ENCODE data around the gene PRTN3.
A peak's percentile ranks its signal among the peaks of the same experiment; 100 is the strongest.

The PRTN3 gene, protein sequence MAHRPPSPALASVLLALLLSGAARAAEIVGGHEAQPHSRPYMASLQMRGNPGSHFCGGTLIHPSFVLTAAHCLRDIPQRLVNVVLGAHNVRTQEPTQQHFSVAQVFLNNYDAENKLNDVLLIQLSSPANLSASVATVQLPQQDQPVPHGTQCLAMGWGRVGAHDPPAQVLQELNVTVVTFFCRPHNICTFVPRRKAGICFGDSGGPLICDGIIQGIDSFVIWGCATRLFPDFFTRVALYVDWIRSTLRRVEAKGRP

DNA sequence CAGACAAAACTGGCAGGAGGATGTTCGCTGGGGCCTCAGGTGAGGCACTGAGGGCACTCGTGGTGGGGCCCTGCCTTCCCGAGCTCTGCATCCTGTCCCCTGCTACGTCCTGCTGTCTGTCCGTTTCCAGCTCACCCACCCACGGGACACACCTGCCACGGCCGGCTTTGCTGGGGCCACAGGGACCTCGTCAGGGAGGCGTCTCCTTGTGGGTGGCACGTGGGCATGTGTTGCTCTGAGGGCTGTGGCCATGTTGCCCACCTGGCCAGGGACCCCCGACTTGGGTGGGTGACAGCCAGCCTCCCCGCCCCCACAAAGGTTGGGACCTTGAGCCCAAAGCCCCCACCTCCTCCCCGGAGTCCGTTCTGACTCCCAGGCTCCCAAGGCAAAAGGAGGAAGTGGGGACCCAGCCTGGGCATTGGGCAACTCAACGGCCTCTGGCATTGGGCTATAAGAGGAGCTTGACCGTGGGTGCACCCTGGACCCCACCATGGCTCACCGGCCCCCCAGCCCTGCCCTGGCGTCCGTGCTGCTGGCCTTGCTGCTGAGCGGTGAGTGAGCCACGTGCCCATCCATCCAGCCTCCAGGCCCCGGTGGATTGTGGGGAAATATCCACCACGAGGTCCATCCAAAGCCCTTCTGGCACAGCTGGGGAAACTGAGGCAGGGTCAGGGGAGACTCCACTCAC lies at the start of gene PRTN3:
Gene PRTN3, plus strand, starts transcription at position 481 of the 688 bp plus-strand sequence. Its CDS starts 10 bp downstream, at position 491.
- no peak for DNase-seq

DNA sequence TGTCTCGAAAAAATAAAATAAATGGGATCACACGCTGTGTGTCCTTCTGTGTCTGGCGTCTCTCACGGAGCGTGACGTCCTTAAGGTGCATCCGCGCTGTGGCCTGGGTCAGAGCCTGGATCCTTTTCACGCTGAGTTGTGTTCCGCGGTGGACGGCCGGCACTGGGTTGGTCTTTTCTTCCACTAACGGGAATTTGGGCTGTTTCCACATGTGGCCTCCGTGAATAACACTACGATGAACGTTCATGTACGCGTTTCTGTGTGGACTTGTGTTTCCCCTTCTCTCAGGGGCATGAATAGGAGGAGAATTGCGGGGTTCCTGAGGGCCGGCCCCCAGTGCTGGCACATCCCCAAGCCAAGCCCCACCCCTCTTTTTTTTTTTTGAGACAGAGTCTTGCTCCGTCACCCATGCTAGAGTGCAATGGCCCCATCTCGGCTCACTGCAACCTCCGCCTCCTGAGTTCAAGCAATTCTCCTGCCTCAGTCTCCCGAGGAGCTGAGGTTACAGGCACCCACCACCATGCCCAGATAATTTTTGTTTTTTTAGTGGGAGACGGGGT lies 49.7 kb upstream of the PRTN3 start:
- DNase-seq, result no peak

DNA sequence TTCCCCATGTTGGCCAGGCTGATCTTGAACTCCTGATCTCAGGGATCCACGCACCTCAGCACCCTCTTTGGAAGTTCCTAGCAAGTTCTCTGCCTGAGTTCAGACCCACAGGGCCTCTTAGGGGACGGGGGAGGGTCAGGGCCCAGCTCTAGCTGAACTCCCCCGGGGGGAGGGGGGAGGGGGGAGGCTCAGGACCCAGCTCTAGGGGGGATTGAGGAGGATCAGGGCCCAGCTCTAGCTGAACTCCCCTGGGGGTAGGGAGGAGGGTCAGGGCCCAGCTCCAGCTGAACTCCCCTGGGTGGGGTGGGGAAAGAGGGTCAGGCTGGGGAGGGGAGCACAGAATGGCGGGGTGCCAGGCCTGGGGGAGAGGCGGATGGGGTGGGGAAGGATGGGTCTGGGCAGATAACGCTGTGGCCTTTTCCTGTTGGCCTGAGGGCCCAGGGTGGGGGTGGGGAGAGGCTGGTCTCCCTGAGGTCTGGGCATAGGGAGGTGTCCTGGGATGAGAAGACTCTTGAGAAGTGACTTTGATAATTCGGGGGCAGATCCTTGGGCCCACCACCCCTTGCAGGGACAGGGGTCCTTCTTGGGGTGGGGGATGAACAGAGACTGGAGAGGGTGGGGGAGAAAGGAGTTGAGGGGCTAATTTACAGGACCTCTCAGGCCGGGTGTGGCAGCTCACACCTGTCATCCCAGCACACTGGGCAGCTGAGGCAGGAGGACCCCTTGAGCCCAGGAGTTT lies 49.1 kb upstream of the PRTN3 start:
- DNase-seq, result no peak

DNA sequence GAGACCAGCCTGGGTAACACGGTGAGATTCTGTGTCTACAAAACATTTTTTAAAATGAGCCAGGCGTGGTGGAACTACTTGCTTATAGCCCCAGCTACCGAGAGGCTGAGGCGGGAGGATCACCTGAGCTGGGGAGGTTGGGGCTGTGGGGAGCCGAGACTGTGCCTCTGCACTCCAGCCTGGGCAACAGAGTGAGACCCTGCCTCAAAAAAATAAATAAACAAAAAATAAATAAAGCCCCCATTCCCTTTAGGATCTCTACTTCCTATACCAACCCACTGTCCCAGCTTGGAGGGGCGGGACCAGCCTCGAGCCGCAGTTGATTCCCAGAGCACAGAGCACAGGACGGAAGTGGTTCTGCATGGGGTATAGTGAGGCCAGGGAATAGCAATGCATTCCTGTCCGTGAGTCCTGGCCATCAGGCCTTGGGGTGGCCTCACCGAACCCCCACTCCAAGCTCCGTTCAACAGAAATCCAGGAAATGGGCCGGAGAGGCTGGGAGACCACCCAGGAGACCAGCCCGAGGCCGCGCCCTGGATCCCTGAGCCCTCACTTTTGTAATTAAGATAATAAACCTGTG lies 48.4 kb upstream of the PRTN3 start:
- DNase-seq, result no peak

DNA sequence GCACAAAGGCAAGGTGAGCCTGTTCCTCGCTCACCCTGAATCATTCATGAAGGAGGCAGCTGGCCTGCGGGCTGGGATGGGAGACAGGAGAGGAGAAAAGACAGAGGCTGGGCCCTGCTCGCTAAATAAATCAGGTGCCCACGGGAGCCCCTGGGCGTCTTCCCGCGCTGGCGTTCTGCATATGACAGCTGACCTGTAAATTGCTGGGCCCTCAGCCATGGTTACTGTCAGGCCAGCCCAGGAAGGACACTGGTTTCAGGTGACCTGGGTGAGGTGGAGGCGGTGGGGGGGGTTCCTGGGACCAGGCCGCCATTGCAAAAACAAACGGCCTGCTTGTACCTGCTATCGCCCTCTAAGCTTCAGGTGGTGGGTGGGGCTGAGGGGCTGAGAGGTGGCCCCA lies 47.0 kb upstream of the PRTN3 start:
- DNase-seq, result no peak

DNA sequence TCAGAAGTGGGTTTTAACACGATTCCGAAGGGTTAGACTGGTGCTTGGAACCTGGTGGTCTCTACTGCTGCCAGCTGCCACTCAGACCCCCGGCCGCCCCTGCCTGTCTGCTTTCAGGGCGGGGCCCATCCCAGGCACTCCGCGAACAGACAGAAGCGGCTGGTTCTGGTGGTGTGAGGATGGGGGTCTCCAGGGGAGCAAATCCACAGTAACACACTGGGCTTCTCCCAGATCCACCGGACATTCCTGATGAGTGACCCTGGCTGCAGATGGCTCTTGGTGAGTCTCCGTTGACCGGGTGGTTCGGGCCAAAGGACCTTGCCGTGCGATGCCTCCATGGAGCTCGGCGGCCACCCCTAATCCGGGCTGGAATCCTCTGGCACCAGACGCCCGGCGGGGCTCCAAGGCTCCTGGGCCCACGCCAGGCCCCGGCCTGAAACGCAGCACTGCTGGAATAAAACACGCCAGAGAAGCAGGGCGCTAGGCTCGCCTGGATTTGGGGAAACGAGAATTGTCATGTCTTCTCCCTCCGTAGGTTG lies 45.7 kb upstream of the PRTN3 start:
- no peak for DNase-seq

DNA sequence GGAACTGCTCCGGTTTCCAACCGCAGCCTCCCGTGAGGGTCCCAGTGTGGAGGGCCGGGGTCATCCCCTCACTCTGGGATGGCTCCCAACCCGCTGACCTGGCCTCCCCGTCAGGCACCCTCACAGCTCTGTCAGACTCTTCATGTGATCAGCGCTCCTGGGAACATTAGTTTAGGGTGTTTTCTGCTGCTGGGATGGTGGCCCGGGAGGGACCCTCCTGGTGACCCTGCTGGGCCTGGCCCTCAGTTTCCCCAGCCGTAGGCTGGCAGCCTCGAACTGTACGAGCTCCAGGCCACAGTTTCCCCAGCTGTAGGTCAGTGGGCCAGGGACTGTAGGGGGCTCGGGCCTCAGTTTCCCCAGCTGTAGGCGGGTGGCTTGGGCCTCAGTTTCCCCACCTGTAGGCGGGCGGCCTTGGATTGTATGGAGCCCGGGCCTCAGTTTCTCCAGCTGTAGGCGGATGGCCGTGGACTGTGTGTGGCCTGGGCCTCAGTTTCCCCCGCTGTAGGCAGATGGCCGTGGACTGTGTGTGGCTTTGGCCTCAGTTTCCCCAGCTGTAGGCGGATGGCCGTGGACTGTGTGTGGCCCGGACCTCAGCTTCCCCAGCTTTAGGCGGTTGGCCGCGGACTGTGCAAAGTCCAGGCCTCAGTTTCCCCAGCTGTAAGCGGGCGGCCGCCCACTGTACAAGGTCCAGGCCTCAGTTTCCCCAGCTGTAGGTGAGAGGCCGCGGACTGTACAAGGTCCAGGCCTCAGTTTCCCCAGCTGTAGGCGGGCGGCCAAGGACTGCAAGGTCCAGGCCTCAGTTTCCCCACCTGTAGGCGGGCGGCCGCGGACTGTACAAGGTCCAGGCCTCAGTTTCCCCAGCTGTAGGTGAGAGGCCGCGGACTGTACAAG lies 44.9 kb upstream of the PRTN3 start:
- no peak for DNase-seq

DNA sequence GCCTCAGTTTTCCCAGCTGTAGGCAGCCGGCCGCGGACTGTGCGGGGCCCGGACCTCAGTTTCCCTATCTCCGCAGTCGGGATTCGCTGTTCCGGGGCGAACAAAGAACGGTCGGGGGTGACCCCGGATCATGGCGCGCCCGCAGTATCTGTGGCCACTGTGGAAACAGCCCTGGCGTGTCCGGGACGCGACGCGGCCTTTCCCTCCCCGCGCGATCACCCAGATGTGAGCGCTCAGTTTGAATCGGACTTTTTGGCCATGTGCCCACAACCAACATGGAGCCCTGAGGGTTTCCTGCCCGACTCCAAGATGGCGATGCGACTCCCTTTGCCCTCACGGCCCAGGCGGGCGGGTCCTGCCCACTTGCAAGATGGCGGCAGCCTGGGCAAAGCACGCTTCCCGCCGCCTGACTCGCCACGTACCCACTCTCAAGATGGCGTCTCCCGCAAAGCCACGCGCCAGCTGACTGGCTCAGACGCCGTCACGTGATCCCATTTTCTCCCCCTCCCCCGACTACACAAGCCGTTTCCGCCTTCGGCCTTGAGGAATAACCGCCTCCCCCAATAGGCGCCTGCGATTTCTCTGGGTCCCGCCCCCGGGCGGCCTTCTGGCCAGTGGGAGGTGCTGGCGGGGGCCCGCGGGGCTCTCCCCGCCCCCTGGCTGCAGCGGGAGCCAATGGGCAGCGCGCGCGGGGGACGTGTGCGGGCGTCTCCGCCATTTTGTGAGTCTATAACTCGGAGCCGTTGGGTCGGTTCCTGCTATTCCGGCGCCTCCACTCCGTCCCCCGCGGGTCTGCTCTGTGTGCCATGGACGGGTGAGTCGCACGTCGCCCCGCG lies 43.9 kb upstream of the PRTN3 start, which contains the start of gene PTBP1:
Gene PTBP1, plus strand, starts transcription at position 761 of the 836 bp plus-strand sequence. Its CDS starts 46 bp downstream, at position 807.
- peak; percentile 100 for DNase-seq

DNA sequence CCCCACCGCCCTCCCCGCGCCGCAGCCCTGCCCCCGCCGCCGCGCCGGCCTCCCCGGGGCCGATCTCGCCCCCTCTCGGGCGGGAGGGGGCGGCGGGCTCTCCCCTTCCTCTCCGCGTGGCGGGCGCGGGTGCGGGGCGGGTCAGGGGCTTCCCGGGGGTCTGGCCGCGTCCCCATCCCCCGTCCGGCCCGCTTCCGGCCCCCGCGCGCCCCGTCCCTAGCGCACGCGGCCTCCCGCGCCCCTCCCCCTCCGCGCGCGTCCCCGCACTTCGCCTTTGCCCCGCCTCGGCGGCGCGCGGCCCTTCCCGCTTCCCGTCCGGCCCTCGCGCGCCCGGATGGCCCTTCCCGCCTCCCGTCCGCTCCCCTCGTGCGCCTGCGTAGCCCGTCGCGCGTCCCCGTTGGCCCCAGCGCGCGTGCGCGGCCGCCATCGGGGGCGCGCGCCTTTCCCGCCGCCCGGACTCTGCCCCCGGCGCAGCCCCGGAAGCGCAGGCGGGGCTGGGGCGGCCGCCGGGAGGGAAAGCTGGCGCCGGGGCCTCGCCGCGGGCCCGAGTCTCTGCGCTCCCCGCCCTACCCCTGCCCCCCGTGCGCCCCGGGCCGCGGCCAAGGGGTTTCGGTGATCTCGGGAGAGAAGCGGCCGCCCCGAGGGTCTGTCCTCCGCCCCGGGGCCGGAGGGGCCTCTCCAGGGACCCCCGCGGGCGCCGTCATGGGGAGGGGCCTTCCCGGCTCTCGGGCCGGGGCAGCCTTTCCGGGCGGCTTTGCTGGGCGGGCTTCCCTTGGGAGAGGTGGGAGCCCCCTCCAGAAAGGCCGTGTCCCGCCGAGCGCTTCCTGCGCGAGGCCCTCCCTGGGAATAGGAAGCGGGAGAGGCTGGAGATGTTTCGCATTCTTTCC lies 43.0 kb upstream of the PRTN3 start:
- peak; percentile 93 to 97 (median 96) for DNase-seq

DNA sequence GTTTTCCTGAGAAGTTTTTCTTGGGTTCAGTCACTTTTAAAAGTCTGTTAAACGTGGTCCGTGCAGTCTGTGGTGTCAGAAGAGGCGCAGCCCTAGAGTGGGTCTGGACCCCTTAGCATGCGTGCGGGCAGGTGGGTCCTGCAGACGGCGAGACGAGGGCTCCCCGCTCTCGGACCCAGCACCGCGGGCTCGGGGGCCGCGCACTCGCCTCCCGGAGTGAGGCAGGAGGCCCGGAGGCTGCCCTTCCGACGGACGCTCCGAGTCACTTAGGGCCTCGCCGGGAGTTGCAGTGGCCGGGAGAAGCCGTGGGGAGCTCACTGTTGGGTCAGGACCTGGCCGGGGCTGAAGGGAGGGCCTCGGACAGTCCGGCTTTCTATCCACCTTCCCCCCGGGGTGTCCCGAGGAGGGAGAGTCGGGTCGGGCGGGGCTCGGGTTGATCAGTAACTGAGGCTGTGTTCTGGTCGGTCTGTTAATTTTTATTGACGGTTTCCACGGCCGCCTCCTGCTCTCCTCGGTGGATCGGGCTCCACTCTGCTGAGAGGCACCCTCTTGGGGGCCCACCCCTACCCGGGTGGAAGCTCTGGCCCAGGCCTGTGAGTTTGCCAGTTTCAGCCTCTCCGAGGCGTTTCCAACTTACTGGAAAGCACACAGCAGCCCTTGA lies 42.3 kb upstream of the PRTN3 start:
- peak in 1 of 3 experiments; percentile 56 for DNase-seq

DNA sequence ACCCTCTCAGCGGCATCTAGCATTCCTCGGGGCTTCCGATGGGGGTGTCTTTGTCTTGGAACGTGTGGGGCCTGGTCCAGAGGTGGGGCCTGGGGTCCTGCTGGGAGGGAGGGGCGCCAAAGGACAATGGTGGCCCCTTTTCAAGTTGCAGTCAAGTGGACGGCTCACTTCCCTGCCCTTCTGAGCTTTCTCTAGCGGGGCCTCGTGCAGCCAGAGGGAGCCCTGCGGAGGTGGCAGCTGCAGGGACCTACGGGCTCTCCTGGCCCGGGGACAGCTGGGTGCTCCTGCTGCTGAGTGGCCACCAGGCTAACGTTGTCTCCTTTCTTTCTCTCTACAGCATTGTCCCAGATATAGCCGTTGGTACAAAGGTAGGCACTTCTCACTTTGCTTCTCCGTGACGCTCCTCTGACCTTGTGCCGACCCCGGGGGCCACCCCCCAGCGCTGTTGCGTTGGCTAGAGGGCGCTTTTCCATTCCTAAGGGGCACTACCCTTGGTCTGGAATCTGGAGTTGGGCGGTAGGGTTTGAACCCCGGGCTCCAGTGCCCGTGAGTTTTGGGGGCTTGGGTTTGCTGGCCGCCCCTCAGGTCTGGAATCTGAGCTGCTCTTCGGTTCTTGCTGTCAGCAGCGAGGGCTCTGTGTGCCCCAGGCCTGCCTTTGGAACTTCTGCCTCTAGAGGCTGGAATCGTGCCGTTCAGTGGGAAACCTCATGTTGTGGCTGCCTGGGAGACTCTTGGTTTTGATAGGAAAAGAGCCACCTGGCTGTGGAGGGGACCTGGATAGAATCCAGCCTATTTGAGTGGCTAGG lies 41.5 kb upstream of the PRTN3 start:
- DNase-seq, result peak in 1 of 3 experiments; percentile 60

DNA sequence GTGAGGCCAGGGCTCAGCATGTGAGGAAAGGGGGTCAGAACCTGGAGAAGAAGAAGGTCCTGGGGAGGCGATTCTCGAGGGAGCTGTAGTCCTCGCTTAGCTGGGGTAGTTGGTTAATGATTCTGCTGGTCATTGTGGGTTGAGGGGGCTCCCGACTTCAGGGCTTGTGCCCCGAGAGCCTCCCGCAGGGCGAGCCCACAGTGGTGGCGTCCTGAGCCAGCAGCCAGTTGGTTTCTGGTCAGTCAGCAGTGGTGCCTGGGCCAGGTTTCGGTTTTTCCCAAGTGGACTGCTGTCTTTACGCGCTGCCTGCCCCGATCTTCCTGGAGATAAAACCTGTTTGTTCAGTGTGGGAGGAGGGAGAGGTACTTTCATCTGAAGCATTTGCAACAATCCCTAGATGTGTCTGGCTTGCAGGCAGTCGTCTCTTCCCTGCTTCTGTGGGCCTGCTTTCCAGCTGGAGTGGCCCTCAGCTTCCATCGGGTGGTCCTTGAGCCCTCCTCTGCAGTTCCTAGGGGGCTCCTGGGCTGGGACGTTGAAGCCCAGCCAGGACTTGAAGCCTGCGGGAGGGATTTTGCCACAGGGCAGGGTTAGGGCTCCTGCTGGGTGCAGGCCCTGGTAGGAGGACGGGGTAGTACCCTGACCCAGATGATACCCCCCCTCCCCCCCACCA lies 40.3 kb upstream of the PRTN3 start:
- DNase-seq, result no peak

DNA sequence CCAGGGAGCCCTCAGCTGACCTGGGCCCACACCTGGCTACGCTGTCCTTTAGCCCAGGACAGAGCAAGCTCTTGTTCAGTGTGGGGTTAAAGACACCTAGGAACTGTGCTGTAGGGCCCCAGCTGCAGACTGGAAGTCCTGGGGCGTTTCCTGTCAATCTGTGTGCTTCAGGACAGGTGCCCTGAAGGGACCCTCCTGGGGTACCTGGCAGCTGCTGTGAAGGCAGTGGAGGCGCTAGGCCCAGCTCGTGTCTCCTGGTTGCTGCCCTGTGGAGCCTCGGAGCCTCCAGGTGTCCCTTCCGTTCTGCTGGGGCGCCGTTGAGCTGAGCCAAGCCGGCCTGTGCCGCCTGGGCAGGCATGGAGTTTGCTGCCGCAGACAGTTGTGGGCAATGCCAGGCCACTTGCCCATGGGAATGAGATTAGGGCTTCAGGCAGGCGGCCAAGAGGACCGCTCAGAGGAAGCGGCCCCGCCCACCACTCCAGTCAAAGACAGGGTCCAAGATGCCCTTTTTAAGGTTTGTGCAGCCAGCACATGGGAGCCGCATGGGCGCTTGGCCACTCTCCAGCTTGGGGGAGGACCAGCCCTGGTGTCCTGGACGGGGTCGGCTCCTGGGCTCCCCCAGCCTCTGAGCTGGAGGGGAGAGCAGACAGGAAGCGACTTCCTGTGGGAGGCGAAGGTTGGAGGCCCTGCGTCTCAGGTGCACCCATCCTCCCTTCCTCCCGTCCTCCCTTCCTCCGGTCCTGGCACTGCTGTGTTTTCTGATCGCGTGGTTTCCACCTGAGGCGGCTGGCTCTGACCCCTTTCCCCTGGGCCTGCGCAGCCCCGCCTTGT lies 39.6 kb upstream of the PRTN3 start:
- DNase-seq, result no peak

DNA sequence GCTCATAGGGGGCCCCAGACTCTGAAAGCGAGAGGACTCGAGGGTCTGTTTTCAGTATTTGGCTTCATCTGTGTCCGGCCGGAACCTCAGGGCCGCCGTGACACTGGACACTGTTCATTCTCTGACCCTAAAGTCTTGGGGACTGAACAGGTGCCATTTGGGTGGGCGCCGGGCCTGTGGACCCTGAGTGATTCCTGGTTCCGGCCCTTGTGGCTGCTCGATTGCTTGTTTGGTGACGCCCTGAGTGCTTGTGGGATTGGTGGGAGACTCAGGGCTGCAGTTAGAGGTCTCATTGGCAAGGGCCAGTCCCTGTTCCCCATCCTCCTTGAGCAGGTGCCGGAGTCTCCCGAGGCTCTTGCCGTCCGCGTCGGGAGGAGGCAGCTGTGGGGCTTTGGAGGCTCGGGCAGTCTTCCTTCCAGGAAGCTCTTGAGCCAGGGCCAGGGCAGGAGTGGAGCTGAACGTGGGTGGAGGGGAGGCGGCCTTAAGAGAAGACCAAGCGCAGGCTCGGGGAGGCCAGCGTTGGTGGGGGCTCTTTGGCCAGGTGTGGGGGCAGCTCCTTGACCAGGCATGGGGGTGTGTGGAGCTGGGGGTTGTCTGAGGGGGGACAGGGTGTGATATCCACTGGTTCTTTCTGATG lies 38.8 kb upstream of the PRTN3 start:
- no peak for DNase-seq

DNA sequence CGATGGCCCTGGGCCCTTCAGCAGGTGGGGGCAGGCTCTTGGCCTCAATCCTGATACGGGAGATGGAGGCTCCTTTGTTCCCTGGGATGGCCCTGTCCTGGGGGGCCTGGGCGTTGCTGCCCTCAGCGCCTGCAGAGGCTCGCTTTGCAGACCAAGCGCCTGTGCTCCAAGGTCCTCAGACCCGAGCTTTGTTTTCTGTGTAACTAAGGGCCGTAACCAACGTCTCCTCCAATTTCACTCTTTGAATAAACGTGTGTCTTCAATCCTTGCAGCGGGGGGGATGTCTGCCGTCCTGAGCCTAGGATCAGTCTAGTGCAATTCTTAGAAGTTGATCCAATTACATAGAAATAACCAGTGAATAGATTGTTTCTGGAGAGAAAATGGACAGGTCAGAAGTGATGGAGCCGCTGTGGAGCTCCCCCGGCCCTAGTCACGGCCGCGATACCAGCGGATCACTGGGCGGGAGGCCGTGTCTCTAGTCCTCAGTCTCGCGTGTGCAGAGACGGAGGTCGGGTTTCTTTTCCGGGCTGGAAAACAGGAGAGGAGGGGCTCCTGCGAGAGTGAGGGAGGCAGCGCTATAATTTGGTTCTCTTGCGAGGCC lies 38.2 kb upstream of the PRTN3 start:
- peak in 1 of 3 experiments; percentile 40 for DNase-seq

DNA sequence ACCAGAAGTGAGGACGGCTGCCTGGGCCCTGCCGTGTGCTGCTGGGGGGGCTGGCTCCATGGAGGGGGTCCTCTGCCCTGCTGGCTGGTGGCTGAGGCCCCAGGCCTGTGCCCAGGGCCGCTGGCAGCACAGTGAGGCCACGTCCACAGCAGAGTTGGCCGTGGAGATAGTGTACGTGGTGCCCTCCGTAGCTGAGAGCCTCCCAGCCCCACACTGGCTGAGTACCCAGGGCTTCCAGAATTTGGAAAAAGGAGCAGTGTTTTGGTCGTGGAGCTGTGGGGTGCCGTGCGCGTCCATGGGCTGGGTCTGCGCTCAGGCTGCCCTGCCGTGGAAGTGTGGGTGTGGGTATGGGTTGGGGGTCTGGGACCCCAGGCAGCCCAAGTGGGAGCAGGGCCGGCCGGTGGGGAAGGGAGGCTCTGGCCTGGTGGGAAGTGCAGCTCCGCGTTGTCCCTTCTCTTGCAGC lies 37.7 kb upstream of the PRTN3 start:
- no peak for DNase-seq

Measured in NCI-H1417 (cell line).